H9 (cell line): ENCODE data around the gene TAF10. TPM values are rescaled to one million over a fixed set of nuclear protein-coding genes. Genes with fewer than 3 reads are reported as not detected.

ENCODE experiments used
- DNase-seq: peaks from one replicate; pipeline ENCODE4 v3.0.0-alpha.2; 2017
- H2AFZ ChIP-seq: one replicate; pipeline ENCODE4 v1.6.1; 2013; ENCODE audit warnings: mild to moderate bottlenecking, low read length, control low read depth, moderate library complexity
- H2AK5ac ChIP-seq: 2 replicates; pipeline ENCODE4 v1.6.1; 2013; ENCODE audit warnings: low read length, control low read depth, mixed read lengths; ENCODE audit not compliant: insufficient read length
- H2BK120ac ChIP-seq: one replicate; pipeline ENCODE4 v1.6.1; 2013; ENCODE audit warnings: low read depth, mild to moderate bottlenecking, low read length, control low read depth, inconsistent platforms; ENCODE audit not compliant: poor library complexity, severe bottlenecking
- H2BK12ac ChIP-seq: 2 replicates; pipeline ENCODE4 v1.6.1; 2013; ENCODE audit warnings: low read length, control low read depth, mixed read lengths, low read depth; ENCODE audit not compliant: insufficient read length
- H2BK15ac ChIP-seq: 2 replicates; pipeline ENCODE4 v1.6.1; 2013; ENCODE audit warnings: low read depth, low read length, control low read depth
- H2BK20ac ChIP-seq: one replicate; pipeline ENCODE4 v1.6.1; 2013; ENCODE audit warnings: low read depth, mild to moderate bottlenecking, low read length, control low read depth, inconsistent platforms; ENCODE audit not compliant: poor library complexity, severe bottlenecking
- H2BK5ac ChIP-seq: 2 replicates; pipeline ENCODE4 v1.6.1; 2013; ENCODE audit warnings: low read length, control low read depth, mixed read lengths; ENCODE audit not compliant: insufficient read length
- H3K14ac ChIP-seq: 2 replicates; pipeline ENCODE4 v1.6.1; 2013; ENCODE audit warnings: low read length, control low read depth; ENCODE audit not compliant: insufficient read depth
- H3K18ac ChIP-seq: 2 replicates; pipeline ENCODE4 v1.6.1; 2013; ENCODE audit warnings: low read depth, mild to moderate bottlenecking, mixed read lengths, low read length, control low read depth; ENCODE audit not compliant: insufficient read length
- H3K23ac ChIP-seq: 2 replicates; pipeline ENCODE4 v1.6.1; 2013; ENCODE audit warnings: low read length, control low read depth, mixed read lengths, low read depth; ENCODE audit not compliant: insufficient read length
- H3K23me2 ChIP-seq: 2 replicates; pipeline ENCODE4 v1.6.1; 2013; ENCODE audit warnings: low read depth, mild to moderate bottlenecking, mixed read lengths, low read length, control low read depth; ENCODE audit not compliant: insufficient read length, poor library complexity, severe bottlenecking
- H3K27ac ChIP-seq: 2 replicates; pipeline ENCODE4 v1.5.1; 2013; ENCODE audit warnings: low read length, control low read depth, mixed read lengths, low read depth; ENCODE audit not compliant: insufficient read length
- H3K27me3 ChIP-seq: 2 replicates; pipeline ENCODE4 v1.6.1; 2013; ENCODE audit warnings: low read length, control low read depth, inconsistent platforms; ENCODE audit not compliant: insufficient read depth
- H3K4ac ChIP-seq: 2 replicates; pipeline ENCODE4 v1.6.1; 2013; ENCODE audit warnings: low read depth, mild to moderate bottlenecking, control low read depth, inconsistent platforms, low read length, moderate library complexity
- H3K4me1 ChIP-seq: 2 replicates; pipeline ENCODE4 v1.6.1; 2013; ENCODE audit warnings: low read length, control low read depth, inconsistent platforms; ENCODE audit not compliant: insufficient read depth
- H3K4me2 ChIP-seq: 2 replicates; pipeline ENCODE4 v1.6.1; 2013; ENCODE audit warnings: low read length, control low read depth, mixed read lengths; ENCODE audit not compliant: insufficient read length, insufficient read depth
- H3K56ac ChIP-seq: 2 replicates; pipeline ENCODE4 v1.6.1; 2013; ENCODE audit warnings: low read depth, mild to moderate bottlenecking, mixed read lengths, low read length, control low read depth; ENCODE audit not compliant: insufficient read length
- H3K79me1 ChIP-seq: 2 replicates; pipeline ENCODE4 v1.6.1; 2013; ENCODE audit warnings: low read depth, mild to moderate bottlenecking, moderate library complexity, low read length, control low read depth, inconsistent platforms; ENCODE audit not compliant: insufficient read depth, poor library complexity, severe bottlenecking
- H3K79me2 ChIP-seq: 2 replicates; pipeline ENCODE4 v1.6.1; 2013; ENCODE audit warnings: low read length, control low read depth, inconsistent platforms; ENCODE audit not compliant: insufficient read depth
- H3K9ac ChIP-seq: 2 replicates; pipeline ENCODE4 v1.6.1; 2013; ENCODE audit warnings: low read length, control low read depth, mixed read lengths; ENCODE audit not compliant: insufficient read length; ENCODE audit errors: extremely low read depth
- H3K9me3 ChIP-seq: one replicate; pipeline ENCODE4 v1.6.1; 2013; ENCODE audit warnings: low read depth, low read length, inconsistent platforms; ENCODE audit not compliant: control insufficient read depth
- H3T11ph ChIP-seq: one replicate; pipeline ENCODE4 v1.6.1; 2013; ENCODE audit warnings: mild to moderate bottlenecking, low read length, control low read depth, inconsistent platforms
- H4K20me1 ChIP-seq: one replicate; pipeline ENCODE4 v1.6.1; 2013; ENCODE audit not compliant: control insufficient read depth, insufficient read length, insufficient read depth
- H4K5ac ChIP-seq: 2 replicates; pipeline ENCODE4 v1.6.1; 2013; ENCODE audit warnings: low read depth, mild to moderate bottlenecking, mixed read lengths, low read length, control low read depth; ENCODE audit not compliant: insufficient read length
- H4K8ac ChIP-seq: replicated peaks from 2 replicates; pipeline ENCODE4 v1.6.1; 2013; ENCODE audit warnings: low read length, control low read depth, mixed read lengths, low read depth; ENCODE audit not compliant: insufficient read length
- H4K91ac ChIP-seq: 2 replicates; pipeline ENCODE4 v1.6.1; 2013; ENCODE audit warnings: low read depth, mild to moderate bottlenecking, moderate library complexity, mixed read lengths, low read length, control low read depth; ENCODE audit not compliant: insufficient read length
- H3K27ac Mint-ChIP-seq, 3 experiments: 2 replicates in 2 of 3; 3 replicates in 1 of 3; pipeline ENCODE4 v1.8.0; 2020 to 2021; ENCODE audit warnings: mixed read lengths in 3 of 3, mild to moderate bottlenecking in 1 of 3, moderate library complexity in 1 of 3
- H3K27me3 Mint-ChIP-seq: 2 replicates; pipeline ENCODE4 v1.8.0; 2021; ENCODE audit warnings: low read depth, mild to moderate bottlenecking, moderate library complexity, mixed read lengths
- H3K36me3 Mint-ChIP-seq, 3 experiments: 2 replicates in 2 of 3; 3 replicates in 1 of 3; pipeline ENCODE4 v1.8.0; 2020 to 2021; ENCODE audit warnings: low read depth in 3 of 3, mixed read lengths in 3 of 3; ENCODE audit not compliant: insufficient read depth in 1 of 3
- H3K4me1 Mint-ChIP-seq, 2 experiments: 2 replicates each; pipeline ENCODE4 v1.8.0; 2020; ENCODE audit warnings: mixed read lengths in 2 of 2
- H3K4me3 Mint-ChIP-seq, 2 experiments: 2 replicates in 1 of 2; 3 replicates in 1 of 2; pipeline ENCODE4 v1.8.0; 2020 to 2021; ENCODE audit warnings: mild to moderate bottlenecking in 2 of 2, mixed read lengths in 2 of 2, moderate library complexity in 1 of 2
- H3K9me3 Mint-ChIP-seq, 2 experiments: 2 replicates in 1 of 2; 3 replicates in 1 of 2; pipeline ENCODE4 v1.8.0; 2020; ENCODE audit warnings: mild to moderate bottlenecking in 2 of 2, mixed read lengths in 2 of 2, moderate library complexity in 1 of 2
- CTCF ChIP-seq: fragments of 200-600 bp; sonication (generic); conservative IDR thresholded peaks from 3 replicates; pipeline ENCODE4 v1.8.0; 2021; ENCODE audit warnings: antibody characterized with exemption, mild to moderate bottlenecking
- WGBS: extraction: QIAGEN DNeasy Blood & Tissue Kit; methylation state at CpG from one replicate; pipeline ENCODE4 v1.1.7; 2013; ENCODE audit warnings: missing lambda C conversion rate, low lambda C conversion rate, mixed read lengths; ENCODE audit not compliant: insufficient read length; ENCODE audit errors: extremely low coverage; 5-methylcytosine and 5-hydroxymethylcytosine counted together
- total RNA-seq: library from RNA; stranded (reverse); gene quantifications from 2 replicates; pipeline ENCODE4 v1.2.1, GENCODE V29; 2021

The TAF10 gene
- total RNA-seq, 1 experiment from 2014 or later: 198 TPM

- Mint-ChIP-seq H3K27ac (no peak overlapping the region; a peak in 1 of 7 replicates), H3K36me3 (peaks cover 3 to 20% (median 10%) of the 10 kb centered on the region in 3 experiments; a peak in 6 of 7 replicates), H3K4me1 (no peaks in the 10 kb centered on the region; a peak in 2 of 4 replicates), H3K27me3 (no peaks in the 10 kb centered on the region), H3K4me3 (no peak overlapping the region), H3K9me3 (no peaks in the 10 kb centered on the region)
- no peak overlapping the region for H2BK15ac ChIP-seq
- no peak overlapping the region for H2AFZ ChIP-seq
- H4K91ac ChIP-seq: no peak overlapping the region
- H3K4ac ChIP-seq: no peak overlapping the region
- H4K8ac ChIP-seq: no peak overlapping the region
- H3T11ph ChIP-seq: no peak overlapping the region
- no peak overlapping the region for H2BK12ac ChIP-seq
- DNase-seq: no peak
- TF ChIP-seq CTCF: no peak
- H3K79me1 ChIP-seq: no peaks in the 10 kb centered on the region
- H3K9me3 ChIP-seq: no peaks in the 10 kb centered on the region
- H2BK5ac ChIP-seq: no peak overlapping the region
- H3K79me2 ChIP-seq: no peaks in the 10 kb centered on the region
- no peak overlapping the region for H2BK20ac ChIP-seq
- H3K18ac ChIP-seq: no peak overlapping the region
- H3K56ac ChIP-seq: no peak overlapping the region
- peaks cover 8% of the 10 kb centered on the region for H3K23me2 ChIP-seq
- no peaks in the 10 kb centered on the region for H3K27me3 ChIP-seq
- H3K4me2 ChIP-seq: peak overlapping the region; percentile 92
- H3K23ac ChIP-seq: no peak overlapping the region
- H3K9ac ChIP-seq: peak overlapping the region; percentile 81
- H2AK5ac ChIP-seq: no peak overlapping the region
- H3K27ac ChIP-seq: no peak overlapping the region
- peak overlapping the region; percentile 41 for H4K5ac ChIP-seq
- no peak overlapping the region for H3K14ac ChIP-seq
- H3K4me1 ChIP-seq: no peaks in the 10 kb centered on the region
- no peaks in the 10 kb centered on the region for H4K20me1 ChIP-seq
- 100% methylated on average over 1 of the region's 15 CpGs for WGBS
- H2BK120ac ChIP-seq: no peak overlapping the region
Measured at GRCh38 chr11:6618117-6619003, 6.3 kb upstream of the TAF10 start.
